HTERT RPE-1 (cell line): ENCODE measurements around the gene ABCA12.

Source experiments
- in situ Hi-C: fragments of 300-500 bp; cut with MboI; formaldehyde crosslinking; loops from 4 replicates; pipeline ENCODE4 v1.14.3; 2020; ENCODE audit warnings: low sequenced_read_pairs

ABCA12 gene

DNA sequence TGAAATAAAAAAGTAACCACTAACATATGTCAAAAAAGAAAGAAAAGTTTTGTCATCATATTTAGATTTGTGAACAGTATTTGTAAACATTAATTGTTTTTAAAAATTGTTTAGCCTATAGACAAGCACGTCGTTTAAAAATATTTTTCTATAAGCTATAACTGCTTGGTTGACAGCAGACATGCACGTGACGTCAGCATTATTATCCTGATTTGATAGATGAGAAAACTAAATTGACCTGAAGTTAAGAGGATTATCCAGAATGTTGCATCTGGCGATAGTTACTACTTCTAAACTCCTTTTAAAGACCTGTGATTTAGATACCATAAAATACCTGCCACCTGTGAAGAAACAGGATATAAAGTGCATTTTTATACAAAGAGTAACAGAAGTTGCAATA lies 172.0 kb downstream of the ABCA12 start:
- in situ Hi-C loops, result no loop called here

DNA sequence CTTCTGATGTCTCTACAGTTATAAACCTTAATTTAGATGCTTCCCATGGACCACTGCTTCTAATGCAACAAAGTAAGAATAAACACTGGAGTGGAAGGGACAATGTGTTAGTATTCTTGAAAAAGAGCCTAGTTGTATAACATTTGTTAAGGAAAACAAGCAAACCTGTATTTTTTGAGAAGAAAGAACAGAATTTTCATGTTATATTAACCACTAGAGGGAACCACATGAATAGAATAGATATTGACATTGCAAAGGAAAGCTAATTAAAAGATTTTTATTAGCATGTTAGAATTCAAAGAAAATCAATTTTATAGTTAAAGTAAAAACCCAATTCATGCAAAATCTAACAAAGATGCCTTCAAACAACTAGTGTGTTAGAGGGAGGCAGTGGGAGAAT lies 177.7 kb downstream of the ABCA12 start:
- in situ Hi-C loops, result no loop called here

DNA sequence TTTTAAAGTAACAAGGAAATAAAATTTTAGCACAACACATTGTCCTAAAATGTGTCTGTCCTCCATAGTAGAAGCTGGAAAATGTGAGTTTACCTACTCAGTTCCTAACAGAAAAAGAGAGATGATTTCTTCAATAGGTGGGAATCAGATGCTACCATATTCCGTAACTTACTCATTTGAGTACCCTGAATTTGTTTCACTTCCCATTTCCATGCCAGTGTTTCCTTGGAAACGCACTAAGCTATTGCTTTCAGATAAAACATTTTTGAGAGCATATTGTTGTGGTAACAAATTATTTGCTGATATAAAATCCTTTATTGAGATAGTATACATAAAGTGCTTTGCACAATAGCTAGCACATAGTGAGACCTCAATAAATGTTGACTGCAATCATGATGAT lies 191.5 kb downstream of the ABCA12 start:
- in situ Hi-C loops, result no loop called here

DNA sequence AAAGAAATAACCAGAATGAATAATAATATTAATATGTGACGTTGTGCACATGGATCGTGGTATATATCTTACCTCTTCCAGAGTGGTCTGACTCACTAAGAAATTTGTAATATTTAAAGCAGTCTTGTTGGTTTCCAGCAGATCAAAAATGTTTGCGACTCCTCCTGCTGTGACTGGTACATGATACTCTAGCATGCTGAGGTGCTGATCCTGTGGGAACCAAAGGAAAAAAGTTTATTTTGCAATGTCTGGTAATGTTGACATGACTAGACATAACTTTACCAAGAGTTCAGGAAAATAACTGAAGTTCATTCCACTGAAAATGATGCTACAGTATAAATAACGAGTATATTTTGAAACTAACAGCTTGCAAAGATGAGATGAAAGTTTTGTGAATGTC lies 204.4 kb downstream of the ABCA12 start:
- in situ Hi-C loops, result no loop called here

DNA sequence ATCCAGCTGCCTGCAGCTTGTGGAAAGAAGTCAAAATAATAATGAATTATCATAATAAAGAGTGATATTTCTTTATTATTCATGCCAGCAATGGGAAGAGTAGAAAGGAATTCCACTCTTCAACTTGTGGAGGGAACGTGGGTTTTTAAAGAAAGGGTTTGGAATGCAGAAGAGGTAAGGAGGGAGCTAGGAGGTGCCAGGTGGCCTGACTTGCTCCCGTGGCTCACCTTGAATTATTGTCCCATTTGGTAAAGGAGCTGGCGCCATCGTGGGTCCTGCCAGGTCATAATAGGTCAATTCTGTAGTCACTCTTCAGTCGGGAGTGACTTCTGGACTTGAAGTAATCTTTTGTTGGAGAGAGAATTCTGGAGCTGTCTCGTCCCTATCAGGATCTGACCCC lies 233.8 kb downstream of the ABCA12 start:
- in situ Hi-C loops, result no loop called here

DNA sequence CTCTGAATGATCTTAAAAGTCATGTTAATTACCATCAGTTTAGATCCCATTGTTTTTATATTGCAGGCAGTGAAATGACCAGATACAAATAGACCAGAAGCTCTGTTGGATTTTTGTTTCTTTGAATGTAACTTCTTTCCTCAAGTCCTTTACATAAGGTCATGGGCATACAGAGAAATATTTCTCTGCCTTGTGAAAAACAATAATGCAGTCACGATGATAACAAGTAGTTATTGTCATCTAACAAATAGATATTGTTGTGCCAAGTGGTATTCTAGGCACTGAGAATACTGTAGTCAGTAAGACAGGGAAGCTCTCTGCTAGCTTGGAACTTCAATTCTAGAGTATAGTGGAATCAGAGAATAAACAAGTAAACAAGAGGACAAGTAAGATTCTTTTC lies 234.2 kb downstream of the ABCA12 start:
- in situ Hi-C loops, result no loop called here

DNA sequence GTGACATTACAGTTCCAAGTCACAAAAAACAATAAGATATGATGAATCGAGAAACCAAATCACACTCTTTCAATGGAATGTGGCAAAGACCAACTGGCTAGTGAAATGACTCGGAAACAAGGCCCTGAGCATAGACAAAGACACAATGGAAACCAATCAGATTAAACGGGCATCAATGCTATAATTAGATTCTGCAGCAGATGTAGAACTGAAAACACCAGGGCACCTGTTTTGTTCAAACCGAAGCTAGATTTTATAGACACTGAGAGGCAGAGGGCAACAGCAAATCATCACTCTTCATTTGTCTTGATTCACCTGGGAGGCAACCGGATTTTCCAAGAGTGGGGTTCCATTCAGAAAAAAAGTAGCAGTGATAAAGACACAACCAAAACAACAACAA lies 236.1 kb downstream of the ABCA12 start:
- in situ Hi-C loops, result no loop called here

DNA sequence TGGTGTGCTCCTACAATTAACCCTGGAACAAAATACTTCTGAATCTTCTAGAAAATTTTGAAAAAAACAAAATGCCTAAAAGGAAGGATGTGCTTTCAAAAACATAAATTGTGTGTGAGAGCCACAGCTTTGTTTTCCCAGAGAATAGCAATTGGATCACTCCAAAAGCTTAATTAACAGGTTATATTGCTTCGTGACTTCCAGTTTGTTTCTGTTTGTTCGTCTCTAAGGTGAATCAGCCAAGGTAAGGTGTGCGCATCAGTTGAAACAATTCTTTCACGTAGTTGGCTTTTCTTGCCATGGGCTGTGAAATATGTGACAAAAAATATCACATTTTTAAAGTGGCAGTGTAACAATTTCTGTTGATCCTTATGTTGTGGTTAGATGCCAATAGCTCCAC lies 238.7 kb downstream of the ABCA12 start:
- in situ Hi-C loops, result no loop called here

DNA sequence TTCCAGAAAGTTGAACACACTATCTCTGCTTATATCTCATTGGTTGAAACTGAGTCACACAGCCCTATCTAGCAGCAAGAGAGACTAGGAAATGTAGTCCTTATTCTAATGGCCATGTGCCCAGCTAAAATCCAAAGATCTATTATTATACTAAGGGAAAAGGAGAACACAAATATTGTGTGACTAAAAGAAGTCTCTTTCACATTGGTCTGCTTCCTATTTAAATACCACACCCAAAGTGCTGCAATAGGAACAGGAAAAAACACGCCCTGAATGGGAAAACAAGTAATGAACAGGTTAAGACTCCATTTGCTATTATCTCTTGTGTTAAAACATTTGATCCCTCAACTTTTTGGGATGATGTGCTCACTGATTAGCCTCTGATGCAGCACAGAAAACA lies 242.2 kb downstream of the ABCA12 start:
- in situ Hi-C loops, result no loop called here

DNA sequence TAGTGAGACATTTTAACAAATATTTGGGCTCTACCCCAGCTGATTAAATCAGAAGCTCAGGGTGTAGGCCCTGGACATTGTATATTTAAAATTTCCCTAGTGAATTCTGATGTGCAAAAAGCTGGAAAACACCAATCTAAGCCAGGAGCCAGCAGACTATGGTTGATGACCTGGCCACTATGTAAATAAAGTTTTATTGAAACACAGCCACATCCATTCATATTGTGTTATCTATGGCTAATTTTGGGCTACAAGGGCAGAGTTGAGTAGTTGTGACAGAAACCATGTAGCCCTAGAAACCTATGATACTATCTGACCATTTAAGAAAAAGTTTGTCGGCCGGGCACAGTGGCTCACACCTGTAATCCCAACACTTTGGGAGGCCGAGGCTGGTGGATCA lies 243.0 kb downstream of the ABCA12 start:
- in situ Hi-C loops, result no loop called here

DNA sequence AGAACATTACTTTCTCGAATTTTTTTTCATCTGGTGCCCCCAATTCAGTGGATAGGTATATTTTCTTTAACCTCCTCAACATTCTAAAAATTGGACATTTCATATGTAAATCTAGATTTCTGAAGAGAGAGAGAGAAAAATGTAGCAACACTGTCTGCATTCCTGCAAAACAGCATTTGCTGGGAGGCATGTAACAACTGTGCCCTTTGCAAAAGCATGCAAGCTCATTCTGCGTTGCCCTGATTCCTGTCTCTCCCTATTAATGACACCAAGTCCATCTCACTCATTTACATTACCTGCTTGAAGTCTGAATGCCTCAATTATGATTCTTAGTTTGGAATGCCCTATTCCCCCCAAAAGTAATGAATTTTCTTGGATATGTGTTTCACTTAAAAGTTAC lies 249.1 kb downstream of the ABCA12 start:
- in situ Hi-C loops, result no loop called here

DNA sequence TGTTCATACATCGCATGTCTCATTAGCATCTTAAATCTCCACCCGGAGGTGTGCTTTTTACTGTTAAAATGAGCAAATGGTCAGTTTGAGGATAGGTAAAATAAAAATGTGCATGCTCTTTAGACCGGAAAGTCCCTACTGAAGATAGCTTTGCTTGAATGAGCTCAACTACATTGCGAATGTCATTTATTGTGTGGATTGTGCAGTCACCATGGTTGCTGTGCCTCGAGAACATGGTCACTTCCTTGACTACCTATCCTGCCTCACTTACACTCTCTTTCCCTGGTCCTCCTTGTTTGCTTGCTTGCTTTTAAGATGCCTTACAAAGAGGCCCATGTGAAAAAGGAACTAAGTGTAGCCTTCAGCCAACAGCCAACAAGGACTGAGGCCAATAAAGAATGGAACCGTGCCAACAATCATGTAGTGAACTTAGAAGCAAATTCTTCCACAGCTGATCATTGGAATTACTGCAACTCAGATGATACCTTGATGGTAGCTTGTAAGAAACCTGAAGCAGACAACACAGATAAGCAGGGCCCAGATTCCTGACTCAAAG lies 256.7 kb downstream of the ABCA12 start:
- in situ Hi-C loops, result no loop called here
